Aorta (tissue), 5 donors: ENCODE measurements around the gene TRMT44. TPM values are rescaled to one million over a fixed set of nuclear protein-coding genes. Genes with fewer than 3 reads are reported as not detected.

Source experiments
- ATAC-seq: fragments of 200-7000 bp; cut with Tn5 transposase; one replicate; pipeline ENCODE4 v1.9.1; 2022; ENCODE audit warnings: moderate library complexity; ENCODE audit not compliant: low FRiP score
- DNase-seq, 2 donors: peaks; one replicate each; pipeline ENCODE4 v3.0.0-alpha.2; 2020
- H3K27ac ChIP-seq, 2 donors: one replicate each; pipeline ENCODE4 v1.5.1; 2013; ENCODE audit warnings: low read length in 2 of 2, mild to moderate bottlenecking in 2 of 2, moderate library complexity in 2 of 2, control low read depth in 1 of 2, inconsistent platforms in 1 of 2, low read depth in 1 of 2
- H3K27me3 ChIP-seq, 2 donors: one replicate each; pipeline ENCODE4 v1.6.1; 2013; ENCODE audit warnings: control low read depth in 1 of 2, low read length in 1 of 2, mild to moderate bottlenecking in 1 of 2, moderate library complexity in 1 of 2; ENCODE audit not compliant: insufficient read depth in 2 of 2, control insufficient read depth in 1 of 2
- H3K36me3 ChIP-seq, 2 donors: one replicate each; pipeline ENCODE4 v1.6.1; 2013; ENCODE audit warnings: control low read depth in 1 of 2, low read length in 1 of 2, mild to moderate bottlenecking in 1 of 2; ENCODE audit not compliant: insufficient read depth in 2 of 2, control insufficient read depth in 1 of 2
- H3K4me1 ChIP-seq, 2 donors: one replicate each; pipeline ENCODE4 v1.6.1; 2013; ENCODE audit warnings: low read length in 2 of 2, control low read depth in 1 of 2, mild to moderate bottlenecking in 1 of 2, moderate library complexity in 1 of 2; ENCODE audit not compliant: insufficient read depth in 2 of 2, control insufficient read depth in 1 of 2
- H3K4me3 ChIP-seq, 2 donors: one replicate each; pipeline ENCODE4 v1.5.1; 2013; ENCODE audit warnings: low read length in 2 of 2, control low read depth in 1 of 2, mild to moderate bottlenecking in 1 of 2
- H3K9me3 ChIP-seq: one replicate; pipeline ENCODE4 v1.6.1; 2013; ENCODE audit warnings: mild to moderate bottlenecking, low read length; ENCODE audit not compliant: control insufficient read depth
- WGBS, 2 donors: extraction: QIAGEN DNeasy Blood & Tissue Kit; methylation state at CpG; one replicate each; pipeline ENCODE4 v1.1.7; 2013; 5-methylcytosine and 5-hydroxymethylcytosine counted together
- intact Hi-C, 2 donors: fragments of 100-400 bp; cut with DNase I; formaldehyde crosslinking; loops; one replicate each; pipeline versions ENCODE4 v1.14.2 to v1.15.0; 2022
- polyA plus RNA-seq, 2 donors: library from polyadenylated mRNA; stranded (reverse); fragments of 200-250 nt; gene quantifications; one replicate each; pipeline ENCODE4 v1.2.3, GENCODE V29; 2013
- total RNA-seq, 2 donors: library from RNA; stranded (reverse); fragmentation: NEBNext Ultra II Directional; extraction: Animal tissue kit (Norgen Biotek cat#: 25700); gene quantifications; one replicate each; pipeline ENCODE4 v1.2.1, GENCODE V29; 2021
- donor health status: healthy with polysubstance abuse.
- donor health status: Bipolar disorder and iron deficiency.
- donor health status: DM: no; HTN: no; CAD: no.
- donor health status: DM: no; HTN: no; CAD: no.
- donor health status: DM: yes; HTN: yes; CAD: no.

The TRMT44 gene
- total and polyA plus RNA-seq, 4 donors, result 6.1 to 23.1 (median 14.2) TPM

GRCh38 chr4:8446122-8446521 lies 5.5 kb downstream of the TRMT44 start:
- H3K27ac ChIP-seq, result no peak overlapping the region
- 73% methylated on average over 3 of the region's 3 CpGs for WGBS, 2 donors
- no peaks in the 10 kb centered on the region for H3K27me3 ChIP-seq
- peaks cover 0 to 2% of the 10 kb centered on the region in 2 donors for H3K36me3 ChIP-seq
- peaks cover 0 to 10% of the 10 kb centered on the region in 2 donors for H3K4me1 ChIP-seq
- H3K4me3 ChIP-seq, result no peak overlapping the region
- H3K9me3 ChIP-seq, result no peaks in the 10 kb centered on the region
- no peak for ATAC-seq
- DNase-seq, result no peak
- intact Hi-C loops, result no loop called here

GRCh38 chr4:8451440-8452182 lies 11.0 kb downstream of the TRMT44 start:
- Histone ChIP-seq H3K36me3 (peaks cover 6 to 16% of the 10 kb centered on the region in 2 donors), H3K27ac (no peak overlapping the region), H3K4me3 (no peak overlapping the region), H3K27me3 (no peaks in the 10 kb centered on the region), H3K4me1 (no peaks in the 10 kb centered on the region), H3K9me3 (no peaks in the 10 kb centered on the region)
- DNase-seq, result no peak
- WGBS, 2 donors, result 94 to 95% methylated on average over 11 of the region's 11 CpGs
- no peak for ATAC-seq
- intact Hi-C loops, result no loop called here

- Histone ChIP-seq H3K27me3 (no peaks in the 10 kb centered on the region), H3K27ac (no peak overlapping the region), H3K4me3 (no peak overlapping the region), H3K4me1 (no peaks in the 10 kb centered on the region), H3K36me3 (peaks cover 6 to 14% of the 10 kb centered on the region in 2 donors), H3K9me3 (no peaks in the 10 kb centered on the region)
- intact Hi-C loops, result no loop called here
- WGBS, 2 donors, result 88 to 91% methylated on average over 3 of the region's 3 CpGs
- no peak for ATAC-seq
- no peak for DNase-seq
These were observed 13.4 kb downstream of the TRMT44 start for GRCh38 chr4:8453957-8454356.

GRCh38 chr4:8457646-8458252 lies 17.2 kb downstream of the TRMT44 start:
- Histone ChIP-seq H3K27ac (no peak overlapping the region), H3K27me3 (no peaks in the 10 kb centered on the region), H3K4me3 (no peak overlapping the region), H3K9me3 (no peaks in the 10 kb centered on the region), H3K36me3 (peaks cover 6 to 10% of the 10 kb centered on the region in 2 donors), H3K4me1 (no peaks in the 10 kb centered on the region)
- DNase-seq (no peak), ATAC-seq (no peak)
- WGBS, 2 donors, result 55 to 69% methylated on average over 9 of the region's 9 CpGs
- intact Hi-C loops, result no loop called here

GRCh38 chr4:8459867-8460445 lies 19.4 kb downstream of the TRMT44 start:
- H3K27ac ChIP-seq, result no peak overlapping the region
- H3K4me3 ChIP-seq, result no peak overlapping the region
- intact Hi-C loops, result no loop called here
- no peak for ATAC-seq
- H3K9me3 ChIP-seq, result no peaks in the 10 kb centered on the region
- WGBS, 2 donors, result 79 to 85% methylated on average over 8 of the region's 8 CpGs
- H3K4me1 ChIP-seq, result no peaks in the 10 kb centered on the region
- H3K36me3 ChIP-seq, result peaks cover 0 to 4% of the 10 kb centered on the region in 2 donors
- no peaks in the 10 kb centered on the region for H3K27me3 ChIP-seq
- no peak for DNase-seq

- peaks cover 0 to 6% of the 10 kb centered on the region in 2 donors for H3K36me3 ChIP-seq
- H3K9me3 ChIP-seq, result no peaks in the 10 kb centered on the region
- intact Hi-C loops, result no loop called here
- WGBS, 2 donors, result 95% methylated on average over 6 of the region's 6 CpGs
- ATAC-seq (no peak), DNase-seq (no peak)
- no peaks in the 10 kb centered on the region for H3K4me1 ChIP-seq
- H3K27ac ChIP-seq, result no peak overlapping the region
- no peaks in the 10 kb centered on the region for H3K27me3 ChIP-seq
- no peak overlapping the region for H3K4me3 ChIP-seq
These were observed 20.5 kb downstream of the TRMT44 start for GRCh38 chr4:8461086-8461485.

- DNase-seq (no peak), ATAC-seq (no peak)
- no peaks in the 10 kb centered on the region for H3K4me1 ChIP-seq
- 82 to 83% methylated on average over 6 of the region's 6 CpGs for WGBS, 2 donors
- H3K9me3 ChIP-seq, result no peaks in the 10 kb centered on the region
- peaks cover 0 to 9% of the 10 kb centered on the region in 2 donors for H3K36me3 ChIP-seq
- H3K27ac ChIP-seq, result no peak overlapping the region
- intact Hi-C loops, result no loop called here
- no peak overlapping the region for H3K4me3 ChIP-seq
- no peaks in the 10 kb centered on the region for H3K27me3 ChIP-seq
These were observed 21.0 kb downstream of the TRMT44 start for GRCh38 chr4:8461616-8462015.

GRCh38 chr4:8463811-8464210 lies 23.2 kb downstream of the TRMT44 start:
- DNase-seq, result no peak
- no peak overlapping the region for H3K27ac ChIP-seq
- no peak for ATAC-seq
- intact Hi-C loops, result no loop called here
- H3K36me3 ChIP-seq, result peaks cover 0 to 9% of the 10 kb centered on the region in 2 donors
- 93% methylated on average over 9 of the region's 9 CpGs for WGBS, 2 donors
- no peaks in the 10 kb centered on the region for H3K4me1 ChIP-seq
- no peaks in the 10 kb centered on the region for H3K27me3 ChIP-seq
- no peaks in the 10 kb centered on the region for H3K9me3 ChIP-seq
- H3K4me3 ChIP-seq, result no peak overlapping the region

GRCh38 chr4:8464381-8464780 lies 23.8 kb downstream of the TRMT44 start:
- no peaks in the 10 kb centered on the region for H3K4me1 ChIP-seq
- no peak overlapping the region for H3K27ac ChIP-seq
- WGBS, 2 donors, result 89 to 90% methylated on average over 14 of the region's 14 CpGs
- ATAC-seq, result no peak
- H3K9me3 ChIP-seq, result no peaks in the 10 kb centered on the region
- no peaks in the 10 kb centered on the region for H3K27me3 ChIP-seq
- no peak overlapping the region for H3K4me3 ChIP-seq
- DNase-seq, result no peak
- H3K36me3 ChIP-seq, result peaks cover 0 to 9% of the 10 kb centered on the region in 2 donors
- intact Hi-C loops, result no loop called here
